Cardiac fibroblast (primary cell): ENCODE data around the gene RTF1.

Source experiments
- DNase-seq, 2 donors: peaks; one replicate each; pipeline versions ENCODE4 v3.0.0 to v3.0.0-alpha.2; 2010; ENCODE audit warnings: low read depth in 2 of 2
- H3K4me3 ChIP-seq, 2 donors: replicated peaks in 1 of 2; 1 replicate in 1 of 2; 2 replicates in 1 of 2; pipeline ENCODE4 v1.5.1; 2011; ENCODE audit warnings: low read depth in 2 of 2, low read length in 2 of 2, mild to moderate bottlenecking in 2 of 2, moderate library complexity in 1 of 2
- CTCF ChIP-seq: IDR thresholded peaks from one replicate; pipeline ENCODE4 v1.5.1; 2011; ENCODE audit warnings: low read depth, mild to moderate bottlenecking, low read length, inconsistent platforms

The RTF1 gene

DNA sequence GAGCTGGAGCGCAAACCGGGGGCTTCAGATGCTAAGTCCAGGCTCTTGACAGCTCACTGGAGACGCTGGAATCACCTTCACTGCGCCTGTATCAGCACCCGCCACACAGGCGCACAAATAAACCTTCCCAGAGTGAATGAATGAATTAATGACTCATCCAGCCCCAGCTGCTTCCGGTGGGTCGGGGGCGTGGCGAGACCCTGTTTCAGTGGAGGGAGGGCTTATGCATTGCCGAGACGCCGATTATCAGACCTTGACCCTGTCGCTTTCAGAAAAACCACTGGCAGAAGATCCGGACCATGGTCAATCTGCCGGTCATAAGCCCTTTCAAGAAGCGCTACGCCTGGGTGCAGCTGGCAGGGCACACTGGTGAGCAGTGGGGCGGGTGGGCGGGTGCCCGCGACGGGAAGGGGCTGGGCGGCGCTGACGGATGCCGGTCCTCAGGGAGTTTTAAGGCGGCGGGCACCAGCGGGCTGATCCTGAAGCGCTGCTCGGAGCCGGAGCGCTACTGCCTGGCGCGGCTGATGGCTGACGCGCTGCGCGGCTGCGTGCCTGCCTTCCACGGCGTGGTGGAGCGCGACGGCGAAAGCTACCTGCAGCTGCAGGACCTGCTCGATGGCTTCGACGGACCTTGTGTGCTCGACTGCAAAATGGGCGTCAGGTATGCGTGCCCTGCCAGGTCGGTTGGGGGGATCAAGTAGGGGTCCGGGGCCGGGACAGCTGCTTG is 84.5 kb downstream of the RTF1 start:
- no peak for DNase-seq
- H3K4me3 ChIP-seq, result peak overlapping the region in 1 of 2 donors; percentile 22
- no peak for TF ChIP-seq CTCF

DNA sequence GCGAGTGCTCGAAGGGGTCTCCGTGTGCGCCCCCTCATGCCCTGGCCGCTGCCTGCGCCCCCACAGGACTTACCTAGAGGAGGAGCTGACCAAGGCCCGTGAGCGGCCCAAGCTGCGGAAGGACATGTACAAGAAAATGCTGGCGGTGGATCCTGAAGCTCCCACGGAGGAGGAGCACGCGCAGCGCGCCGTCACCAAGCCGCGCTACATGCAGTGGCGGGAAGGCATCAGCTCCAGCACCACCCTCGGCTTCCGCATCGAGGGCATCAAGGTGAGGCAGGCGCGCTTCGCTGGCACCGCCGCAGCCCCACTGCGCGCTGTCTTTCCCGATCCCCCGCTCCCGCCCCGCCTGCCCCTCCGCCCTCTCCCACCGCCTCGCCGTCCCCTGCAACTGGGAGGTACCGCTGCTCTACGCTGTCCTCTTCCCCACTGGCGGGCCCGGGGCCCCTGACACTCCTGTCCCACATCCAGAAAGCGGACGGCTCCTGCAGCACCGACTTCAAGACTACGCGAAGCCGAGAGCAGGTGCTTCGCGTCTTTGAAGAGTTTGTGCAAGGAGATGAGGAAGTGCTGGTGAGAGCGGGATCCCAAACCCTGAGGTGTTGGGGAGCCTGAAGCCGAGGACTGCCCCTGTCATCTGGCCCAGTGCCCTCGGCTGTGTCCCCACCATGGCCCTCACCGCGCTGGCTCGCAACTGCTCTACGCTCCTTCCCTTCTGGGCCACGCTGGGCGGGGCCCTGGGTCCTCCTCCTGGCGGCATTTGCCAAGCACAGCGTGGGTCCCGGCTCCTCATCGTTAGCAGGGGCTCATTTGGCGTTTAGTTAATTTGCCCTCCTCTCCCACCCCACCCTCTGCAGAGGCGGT is 85.3 kb downstream of the RTF1 start:
- no peak overlapping the region for H3K4me3 ChIP-seq
- DNase-seq, result no peak
- no peak for TF ChIP-seq CTCF

DNA sequence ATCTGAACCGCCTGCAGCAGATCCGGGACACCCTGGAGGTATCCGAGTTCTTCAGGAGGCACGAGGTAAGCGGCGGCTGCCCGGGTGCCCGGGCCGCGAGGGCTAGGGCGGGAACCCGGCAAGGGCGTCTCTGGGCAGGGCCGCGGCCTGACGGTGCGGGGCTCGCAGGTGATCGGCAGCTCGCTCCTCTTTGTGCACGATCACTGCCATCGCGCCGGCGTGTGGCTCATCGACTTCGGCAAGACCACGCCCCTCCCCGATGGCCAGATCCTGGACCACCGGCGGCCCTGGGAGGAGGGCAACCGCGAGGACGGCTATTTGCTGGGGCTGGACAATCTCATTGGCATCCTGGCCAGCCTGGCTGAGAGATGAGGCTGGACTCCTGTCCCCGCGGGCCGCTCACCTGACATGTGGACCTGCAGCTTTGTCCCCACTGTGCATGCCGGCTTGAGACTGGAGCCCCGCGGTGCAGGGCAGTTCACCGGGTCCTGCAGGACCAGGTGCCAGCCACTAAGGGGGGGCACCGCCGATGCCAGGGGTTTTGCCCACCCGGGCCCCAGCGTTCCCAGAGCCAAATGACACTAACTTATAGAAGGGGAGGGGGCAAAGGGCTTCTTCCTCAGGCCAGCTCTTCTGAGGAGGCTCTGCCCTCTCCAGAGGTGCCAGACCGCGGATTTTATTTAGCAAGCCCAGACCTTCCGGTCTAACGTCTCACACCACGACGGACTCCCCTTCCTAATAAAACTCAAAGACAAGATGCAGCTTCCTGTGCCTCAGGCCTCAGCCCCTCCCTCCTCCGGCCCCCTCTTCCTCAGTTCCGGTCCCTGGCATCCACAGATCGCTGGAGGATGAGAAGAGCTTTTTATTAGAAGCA is 86.1 kb downstream of the RTF1 start:
- TF ChIP-seq CTCF, result no peak
- no peak for DNase-seq
- no peak overlapping the region for H3K4me3 ChIP-seq

GRCh38 chr15:41503669-41504010 is 86.7 kb downstream of the RTF1 start:
- no peak for DNase-seq

DNA sequence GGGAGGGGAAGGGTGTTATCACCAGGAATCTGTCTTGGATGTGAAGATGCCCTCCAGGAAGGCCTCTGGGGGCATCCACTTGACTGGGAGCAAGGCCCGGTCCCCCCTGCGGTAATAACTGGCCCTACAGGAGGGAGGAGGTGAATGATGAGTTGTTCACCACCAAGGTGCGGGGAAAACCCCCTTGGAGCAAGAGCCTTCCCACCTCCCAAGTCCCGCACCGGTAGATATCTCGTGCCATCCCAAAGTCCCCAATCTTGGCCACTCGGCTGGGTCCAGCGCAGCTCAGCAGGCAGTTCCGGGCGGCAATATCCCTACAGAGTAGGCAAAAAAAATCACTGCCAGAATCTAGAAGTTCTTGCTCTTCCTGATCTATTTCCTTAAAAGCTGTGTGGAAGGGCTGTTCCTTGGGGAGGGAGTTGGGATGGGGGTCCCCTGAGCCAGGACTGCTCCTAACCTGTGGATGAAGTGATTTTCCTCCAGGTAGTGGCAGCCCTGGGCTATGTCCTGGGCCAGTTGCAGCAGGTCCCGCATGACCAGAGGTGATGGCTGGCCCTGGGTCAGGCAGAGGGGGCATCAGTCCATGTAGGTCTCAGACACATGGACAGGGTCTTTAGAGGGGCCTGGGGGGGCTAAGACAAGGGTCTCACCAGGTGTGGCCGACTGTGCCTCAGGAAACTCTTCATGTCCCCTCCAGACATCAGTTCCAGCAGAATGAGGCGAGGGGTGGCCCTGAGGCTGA is 88.0 kb downstream of the RTF1 start:
- no peak for TF ChIP-seq CTCF
- no peak for DNase-seq
- H3K4me3 ChIP-seq, result no peak overlapping the region

More at GRCh38 chr15:41503669-41504010, 86.7 kb downstream of the RTF1 start:
- H3K4me3 ChIP-seq, result no peak overlapping the region
- no peak for TF ChIP-seq CTCF

DNA sequence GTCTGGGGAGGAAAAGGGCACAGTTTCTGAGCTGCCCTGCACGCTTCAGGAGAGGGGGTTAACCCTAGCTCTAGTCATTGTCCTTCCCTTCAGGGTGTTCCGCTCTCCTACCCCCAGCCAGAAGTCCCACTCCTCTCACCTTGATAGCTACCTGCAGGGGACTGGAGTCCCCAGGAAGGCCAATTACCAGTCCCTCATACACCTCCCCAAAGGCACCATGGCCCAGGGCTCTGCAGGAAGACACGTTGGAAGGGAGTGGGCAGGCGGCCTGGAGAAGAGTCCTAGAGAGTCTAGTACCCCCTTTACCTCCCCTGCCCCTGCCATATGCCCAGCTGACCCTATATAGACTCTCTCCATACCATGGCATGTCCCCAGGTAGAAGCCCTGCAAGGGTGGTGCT is 88.9 kb downstream of the RTF1 start:
- no peak for DNase-seq
- TF ChIP-seq CTCF, result no peak
- no peak overlapping the region for H3K4me3 ChIP-seq
